RPMI7951 (cell line): Measurements from ENCODE around the gene INPP5D. TPM values are rescaled to one million over a fixed set of nuclear protein-coding genes. Genes with fewer than 3 reads are reported as not detected.
"Not testable (repeated sequence)": the region's sequence is repeated elsewhere in the genome, so short reads cannot be mapped to it uniquely, and the experiment has no call there.

Experiments
- DNase-seq: peaks from one replicate; pipeline ENCODE4 v3.0.0-alpha.2; 2012; ENCODE audit warnings: low read depth
- total RNA-seq: library from RNA; depleted of rRNA; stranded (reverse); fragments of >200 nt; shearing (Covaris generic); gene quantifications from 2 replicates; pipeline ENCODE4 v1.2.3, GENCODE V29; 2014

The INPP5D gene
- total RNA-seq, 1 experiment from 2014 or later = 0.24 TPM

- no peak for DNase-seq
Observed at GRCh38 chr2:233092432-233093165, 32.5 kb downstream of the INPP5D start.

- DNase-seq = no peak
Observed at GRCh38 chr2:233093166-233093448, 33.0 kb downstream of the INPP5D start.

GRCh38 chr2:233093721-233094120 lies 33.6 kb downstream of the INPP5D start:
- peak; percentile 19 for DNase-seq

GRCh38 chr2:233094614-233095013 lies 34.5 kb downstream of the INPP5D start:
- DNase-seq = no peak

GRCh38 chr2:233096006-233096405 lies 35.9 kb downstream of the INPP5D start:
- DNase-seq = peak; percentile 85

GRCh38 chr2:233098618-233099017 lies 38.5 kb downstream of the INPP5D start:
- no peak for DNase-seq

- not testable (repeated sequence) for DNase-seq
Observed at GRCh38 chr2:233099820-233100191, 39.7 kb downstream of the INPP5D start.

- DNase-seq = no peak
Observed at GRCh38 chr2:233100192-233100998, 40.3 kb downstream of the INPP5D start.

- no peak for DNase-seq
Observed at GRCh38 chr2:233101141-233101540, 41.0 kb downstream of the INPP5D start.

GRCh38 chr2:233101816-233102215 lies 41.7 kb downstream of the INPP5D start:
- no peak for DNase-seq

GRCh38 chr2:233105156-233105895 lies 45.2 kb downstream of the INPP5D start:
- no peak for DNase-seq

- DNase-seq = no peak
Observed at GRCh38 chr2:233105930-233106329, 45.8 kb downstream of the INPP5D start.

GRCh38 chr2:233107011-233107410 lies 46.9 kb downstream of the INPP5D start:
- DNase-seq = no peak

- peak; percentile 43 for DNase-seq
Observed at GRCh38 chr2:233107831-233108300, 47.7 kb downstream of the INPP5D start.

GRCh38 chr2:233108611-233109490 lies 48.7 kb downstream of the INPP5D start:
- no peak for DNase-seq

GRCh38 chr2:233111427-233111826 lies 51.3 kb downstream of the INPP5D start:
- DNase-seq = no peak

GRCh38 chr2:233112329-233112728 lies 52.2 kb downstream of the INPP5D start:
- DNase-seq = no peak

- no peak for DNase-seq
Observed at GRCh38 chr2:233112776-233113452, 52.8 kb downstream of the INPP5D start.

- no peak for DNase-seq
Observed at GRCh38 chr2:233114421-233114861, 54.3 kb downstream of the INPP5D start.

- DNase-seq = no peak
Observed at GRCh38 chr2:233115121-233115520, 55.0 kb downstream of the INPP5D start.

- peak; percentile 50 for DNase-seq
Observed at GRCh38 chr2:233115741-233116140, 55.6 kb downstream of the INPP5D start.
